ENCODE measurements around the gene NOA1. TPM values are rescaled to one million over a fixed set of nuclear protein-coding genes. Genes with fewer than 3 reads are reported as not detected.
A peak's percentile ranks its signal among the peaks of the same experiment; 100 is the strongest.

Gene NOA1
- total RNA-seq, 5 donors from 2014 or later (not counting 1 experiment from before 2014, with no cell fraction given), result 15.2 to 27.2 (median 22.1) TPM

- Mint-ChIP-seq H3K27me3 (no peaks in the 10 kb centered on the region), H3K4me3 (no peak overlapping the region), H3K4me1 (peaks cover 27 to 47% (median 37%) of the 10 kb centered on the region in 3 donors), H3K36me3 (peaks cover 40% of the 10 kb centered on the region), H3K27ac (no peak overlapping the region), H3K9me3 (peaks cover 0 to 10% (median 7%) of the 10 kb centered on the region in 3 donors)
- ChIA-PET POLR2A (interaction anchor here (0.6 to 0.7 kb wide), 4 partner anchors 15 to 69 kb away, joined by 3 to 10 read pairs (median 5); no protein-coding TSS in a partner anchor), CTCF (interaction anchor here in 1 of 2 donors (0.6 kb wide), 1 partner anchor 27 kb away, joined by 4 read pairs; no protein-coding TSS in a partner anchor)
- Histone ChIP-seq H3K36me3 (ENCODE audit: control insufficient read depth in 2 of 2, extremely low read depth in 1 of 2, insufficient read depth in 1 of 2, low read length in 1 of 2) (peaks cover 8 to 76% of the 10 kb centered on the region in 2 donors), H3K4me3 (ENCODE audit: control insufficient read depth in 1 of 2, extremely low read depth in 1 of 2, low read length in 1 of 2) (no peak overlapping the region), H3K27me3 (replicated peaks in 1 of 2; ENCODE audit: control insufficient read depth in 2 of 2, extremely low read depth in 1 of 2, insufficient read depth in 2 of 2, low read length in 1 of 2) (no peaks in the 10 kb centered on the region), H3K4me1 (ENCODE audit: control insufficient read depth in 1 of 2, extremely low read depth in 1 of 2, insufficient read depth in 2 of 2, low read length in 2 of 2) (peaks cover 5 to 23% of the 10 kb centered on the region in 2 experiments), H3K9me3 (no peaks in the 10 kb centered on the region), H3K27ac (ENCODE audit: low read length) (no peak overlapping the region)
- WGBS (ENCODE audit: insufficient coverage), result 72% methylated on average over 2 of the region's 2 CpGs
- DNase-seq (no peak), ATAC-seq (replicated peaks in 1 of 4) (no peak)
Observed at GRCh38 chr4:56971383-56971782, 6.0 kb downstream of the NOA1 start.

DNA sequence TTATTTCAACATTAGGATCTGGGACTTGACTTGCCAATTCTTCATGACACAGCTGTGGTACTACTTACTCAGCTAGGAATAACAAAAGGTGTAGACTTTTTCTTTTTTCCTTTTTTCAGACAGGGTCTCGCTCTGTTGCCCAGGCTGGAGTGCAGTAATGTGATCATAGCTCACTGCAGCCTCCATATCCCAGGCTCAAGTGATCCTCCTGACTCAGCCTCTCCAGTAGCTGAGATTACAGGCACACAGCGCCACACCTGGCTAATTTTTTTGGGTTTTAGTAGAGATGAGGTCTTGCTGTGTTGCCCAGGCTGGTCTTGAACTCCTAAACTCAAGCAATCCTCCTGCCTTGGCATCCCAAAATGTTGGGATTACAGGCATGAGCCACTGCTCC is 16.3 kb downstream of the NOA1 start:
- DNase-seq (no peak), ATAC-seq (replicated peaks in 1 of 4) (no peak)
- no peak overlapping the region for H3K27ac Mint-ChIP-seq
- no peaks in the 10 kb centered on the region for H3K4me1 Mint-ChIP-seq
- H3K4me1 ChIP-seq (ENCODE audit: control insufficient read depth in 1 of 2, extremely low read depth in 1 of 2, insufficient read depth in 2 of 2, low read length in 2 of 2), result no peaks in the 10 kb centered on the region
- H3K27me3 Mint-ChIP-seq, result no peaks in the 10 kb centered on the region
- no peaks in the 10 kb centered on the region for H3K9me3 Mint-ChIP-seq
- no peak overlapping the region for H3K27ac ChIP-seq (ENCODE audit: low read length)
- no peaks in the 10 kb centered on the region for H3K27me3 ChIP-seq (replicated peaks in 1 of 2; ENCODE audit: control insufficient read depth in 2 of 2, extremely low read depth in 1 of 2, insufficient read depth in 2 of 2, low read length in 1 of 2)
- POLR2A ChIA-PET, result interaction anchor here in 1 of 2 donors (0.6 kb wide), 1 partner anchor 16 kb away, joined by 3 read pairs; the partner anchor contains the start of gene NOA1
- CTCF ChIA-PET, result interaction anchor here (0.6 to 1.0 kb wide), 3 partner anchors 18 to 79 kb away, joined by 3 to 4 read pairs (median 4); partner anchors contain the start of gene POLR2B (in 1 of the 2)
- no peak overlapping the region for H3K4me3 ChIP-seq (ENCODE audit: control insufficient read depth in 1 of 2, extremely low read depth in 1 of 2, low read length in 1 of 2)
- peaks cover 0 to 29% of the 10 kb centered on the region in 2 donors for H3K36me3 ChIP-seq (ENCODE audit: control insufficient read depth in 2 of 2, extremely low read depth in 1 of 2, insufficient read depth in 1 of 2, low read length in 1 of 2)
- H3K36me3 Mint-ChIP-seq, result peaks cover 18% of the 10 kb centered on the region
- 100% methylated on average over 1 of the region's 2 CpGs for WGBS (ENCODE audit: insufficient coverage)
- H3K4me3 Mint-ChIP-seq, result no peak overlapping the region
- no peaks in the 10 kb centered on the region for H3K9me3 ChIP-seq

DNA sequence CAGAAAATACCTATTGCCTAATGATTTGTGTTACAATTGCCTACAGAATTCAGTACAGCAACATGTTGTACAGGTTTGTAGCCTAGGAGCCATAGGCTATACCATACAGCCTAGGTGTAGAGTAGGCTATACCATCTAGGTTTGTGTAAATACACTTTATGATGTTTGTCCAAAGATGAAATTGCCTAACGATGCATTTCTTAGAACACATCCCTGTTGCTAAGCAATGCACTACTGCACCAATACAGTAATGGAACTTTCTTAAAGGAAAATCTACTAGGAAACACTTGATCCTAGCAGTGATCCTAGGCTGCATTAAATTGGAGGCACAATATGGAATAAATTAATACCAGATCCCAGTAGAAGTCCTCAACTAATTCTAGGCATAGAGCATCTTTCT is 18.3 kb downstream of the NOA1 start:
- Mint-ChIP-seq H3K36me3 (peaks cover 9% of the 10 kb centered on the region), H3K9me3 (no peaks in the 10 kb centered on the region), H3K4me3 (no peak overlapping the region), H3K4me1 (no peaks in the 10 kb centered on the region), H3K27me3 (no peaks in the 10 kb centered on the region), H3K27ac (no peak overlapping the region)
- Histone ChIP-seq H3K4me1 (ENCODE audit: control insufficient read depth in 1 of 2, extremely low read depth in 1 of 2, insufficient read depth in 2 of 2, low read length in 2 of 2) (no peaks in the 10 kb centered on the region), H3K36me3 (ENCODE audit: control insufficient read depth in 2 of 2, extremely low read depth in 1 of 2, insufficient read depth in 1 of 2, low read length in 1 of 2) (peaks cover 0 to 14% of the 10 kb centered on the region in 2 donors), H3K27ac (ENCODE audit: low read length) (no peak overlapping the region), H3K9me3 (no peaks in the 10 kb centered on the region), H3K4me3 (ENCODE audit: control insufficient read depth in 1 of 2, extremely low read depth in 1 of 2, low read length in 1 of 2) (no peak overlapping the region), H3K27me3 (replicated peaks in 1 of 2; ENCODE audit: control insufficient read depth in 2 of 2, extremely low read depth in 1 of 2, insufficient read depth in 2 of 2, low read length in 1 of 2) (no peaks in the 10 kb centered on the region)
- POLR2A ChIA-PET, result no interaction called here
- ATAC-seq (replicated peaks in 1 of 4) (no peak), DNase-seq (no peak)
- CTCF ChIA-PET, result no interaction called here
- no CpG with 5 or more reads among the region's 1 CpG for WGBS (ENCODE audit: insufficient coverage)

DNA sequence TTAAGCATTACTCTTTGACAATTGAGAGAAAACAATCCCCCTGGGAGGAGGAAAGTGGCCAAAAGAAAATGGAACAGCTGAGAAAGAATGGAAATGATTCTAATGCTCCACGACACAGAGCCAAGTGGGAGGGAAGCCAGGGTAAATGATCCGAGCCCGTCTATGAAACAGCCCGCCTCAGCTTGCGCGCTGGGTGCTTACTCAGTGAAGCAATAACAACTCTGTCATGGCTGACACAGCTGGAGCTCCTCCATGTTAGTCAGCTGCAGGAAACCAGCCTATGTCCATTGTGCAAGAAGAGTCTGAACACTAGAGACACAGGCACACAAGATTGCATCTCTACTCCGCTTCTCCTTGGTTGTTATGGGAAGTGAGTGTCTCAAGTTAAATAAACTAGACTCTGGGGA is 19.3 kb downstream of the NOA1 start:
- Histone ChIP-seq H3K36me3 (ENCODE audit: control insufficient read depth in 2 of 2, extremely low read depth in 1 of 2, insufficient read depth in 1 of 2, low read length in 1 of 2) (peaks cover 0 to 6% of the 10 kb centered on the region in 2 donors), H3K27ac (ENCODE audit: low read length) (no peak overlapping the region), H3K4me3 (ENCODE audit: control insufficient read depth in 1 of 2, extremely low read depth in 1 of 2, low read length in 1 of 2) (no peak overlapping the region), H3K9me3 (no peaks in the 10 kb centered on the region), H3K4me1 (ENCODE audit: control insufficient read depth in 1 of 2, extremely low read depth in 1 of 2, insufficient read depth in 2 of 2, low read length in 2 of 2) (no peaks in the 10 kb centered on the region), H3K27me3 (replicated peaks in 1 of 2; ENCODE audit: control insufficient read depth in 2 of 2, extremely low read depth in 1 of 2, insufficient read depth in 2 of 2, low read length in 1 of 2) (no peaks in the 10 kb centered on the region)
- Mint-ChIP-seq H3K4me3 (no peak overlapping the region), H3K4me1 (no peaks in the 10 kb centered on the region), H3K9me3 (no peaks in the 10 kb centered on the region), H3K27ac (no peak overlapping the region), H3K36me3 (peaks cover 5% of the 10 kb centered on the region), H3K27me3 (no peaks in the 10 kb centered on the region)
- ChIA-PET POLR2A (no interaction called here), CTCF (no interaction called here)
- ATAC-seq (replicated peaks in 1 of 4) (no peak), DNase-seq (peak in 1 of 35 experiments; percentile 4)
- 93% methylated on average over 6 of the region's 7 CpGs for WGBS (ENCODE audit: insufficient coverage)

GRCh38 chr4:56953680-56954520 is 23.5 kb downstream of the NOA1 start:
- Mint-ChIP-seq H3K27me3 (no peaks in the 10 kb centered on the region), H3K36me3 (no peaks in the 10 kb centered on the region), H3K27ac (no peak overlapping the region), H3K4me1 (no peaks in the 10 kb centered on the region), H3K9me3 (no peaks in the 10 kb centered on the region), H3K4me3 (no peak overlapping the region)
- ATAC-seq (replicated peaks in 1 of 4) (no peak), DNase-seq (no peak)
- no peaks in the 10 kb centered on the region for H3K27me3 ChIP-seq (replicated peaks in 1 of 2; ENCODE audit: control insufficient read depth in 2 of 2, extremely low read depth in 1 of 2, insufficient read depth in 2 of 2, low read length in 1 of 2)
- ChIA-PET CTCF (interaction anchor here (0.5 to 0.7 kb wide), 2 partner anchors 9 kb away, joined by 3 to 4 read pairs; no protein-coding TSS in a partner anchor), POLR2A (no interaction called here)
- H3K9me3 ChIP-seq, result no peaks in the 10 kb centered on the region
- no peaks in the 10 kb centered on the region for H3K4me1 ChIP-seq (ENCODE audit: control insufficient read depth in 1 of 2, extremely low read depth in 1 of 2, insufficient read depth in 2 of 2, low read length in 2 of 2)
- H3K4me3 ChIP-seq (ENCODE audit: control insufficient read depth in 1 of 2, extremely low read depth in 1 of 2, low read length in 1 of 2), result no peak overlapping the region
- no peaks in the 10 kb centered on the region for H3K36me3 ChIP-seq (ENCODE audit: control insufficient read depth in 2 of 2, extremely low read depth in 1 of 2, insufficient read depth in 1 of 2, low read length in 1 of 2)
- H3K27ac ChIP-seq (ENCODE audit: low read length), result no peak overlapping the region
- WGBS (ENCODE audit: insufficient coverage), result 92% methylated on average over 4 of the region's 9 CpGs

GRCh38 chr4:56941403-56941802 is 36.0 kb downstream of the NOA1 start:
- WGBS (ENCODE audit: insufficient coverage), result no CpG with 5 or more reads among the region's 3 CpGs
- Histone ChIP-seq H3K27me3 (replicated peaks in 1 of 2; ENCODE audit: control insufficient read depth in 2 of 2, extremely low read depth in 1 of 2, insufficient read depth in 2 of 2, low read length in 1 of 2) (no peaks in the 10 kb centered on the region), H3K9me3 (no peaks in the 10 kb centered on the region), H3K36me3 (ENCODE audit: control insufficient read depth in 2 of 2, extremely low read depth in 1 of 2, insufficient read depth in 1 of 2, low read length in 1 of 2) (peaks cover 12 to 17% of the 10 kb centered on the region in 2 donors), H3K27ac (ENCODE audit: low read length) (no peak overlapping the region), H3K4me1 (ENCODE audit: control insufficient read depth in 1 of 2, extremely low read depth in 1 of 2, insufficient read depth in 2 of 2, low read length in 2 of 2) (no peaks in the 10 kb centered on the region), H3K4me3 (ENCODE audit: control insufficient read depth in 1 of 2, extremely low read depth in 1 of 2, low read length in 1 of 2) (no peak overlapping the region)
- no peak overlapping the region for H3K27ac Mint-ChIP-seq
- H3K4me1 Mint-ChIP-seq, result peaks cover 0 to 6% (median 1%) of the 10 kb centered on the region in 3 donors
- POLR2A ChIA-PET, result no interaction called here
- no peaks in the 10 kb centered on the region for H3K9me3 Mint-ChIP-seq
- H3K4me3 Mint-ChIP-seq, result no peak overlapping the region
- peaks cover 22% of the 10 kb centered on the region for H3K36me3 Mint-ChIP-seq
- no peaks in the 10 kb centered on the region for H3K27me3 Mint-ChIP-seq
- DNase-seq (no peak), ATAC-seq (replicated peaks in 1 of 4) (no peak)
- CTCF ChIA-PET, result interaction anchor here in 1 of 2 donors (0.6 kb wide), 1 partner anchor 835 kb away, joined by 3 read pairs; no protein-coding TSS in a partner anchor
